ENCODE measurements around the gene PAFAH1B1.

Gene PAFAH1B1

GRCh38 chr17:2723505-2723996 is 130.1 kb downstream of the PAFAH1B1 start:
- DNase-seq, result no peak

- DNase-seq, result no peak
Observed at GRCh38 chr17:2723997-2724783, 130.7 kb downstream of the PAFAH1B1 start.

GRCh38 chr17:2724784-2725164 is 131.3 kb downstream of the PAFAH1B1 start:
- no peak for DNase-seq

GRCh38 chr17:2730764-2731353 is 137.4 kb downstream of the PAFAH1B1 start:
- no peak for DNase-seq

GRCh38 chr17:2731807-2732206 is 138.4 kb downstream of the PAFAH1B1 start:
- DNase-seq, result no peak

GRCh38 chr17:2734939-2735338 is 141.5 kb downstream of the PAFAH1B1 start:
- DNase-seq, result no peak
